Measurements from ENCODE around the gene MYH1. TPM values are rescaled to one million over a fixed set of nuclear protein-coding genes. Genes with fewer than 3 reads are reported as not detected.

The MYH1 gene
- total RNA-seq, 1 experiment from 2014 or later: not detected

GRCh38 chr17:10556301-10557005 lies 38.1 kb upstream of the MYH1 start:
- Mint-ChIP-seq H3K36me3 (ENCODE audit: insufficient read depth in 1 of 3, low read depth in 3 of 3) (no peaks in the 10 kb centered on the region; a peak in 1 of 7 replicates), H3K27ac (no peak overlapping the region; a peak in 2 of 7 replicates), H3K9me3 (no peaks in the 10 kb centered on the region; a peak in 1 of 5 replicates), H3K4me3 (no peak overlapping the region), H3K27me3 (ENCODE audit: low read depth) (no peaks in the 10 kb centered on the region; the same call in 1 of the 2 replicates), H3K4me1 (peaks cover 19 to 37% of the 10 kb centered on the region in 2 experiments)
- Histone ChIP-seq H3K23me2 (ENCODE audit: insufficient read length, low read depth, low read length, poor library complexity, severe bottlenecking) (no peaks in the 10 kb centered on the region), H4K8ac (replicated peaks; ENCODE audit: insufficient read length, low read depth, low read length) (no peak overlapping the region), H3K18ac (ENCODE audit: insufficient read length, low read depth, low read length) (no peak overlapping the region), H3K4me2 (ENCODE audit: insufficient read depth, insufficient read length, low read length) (no peak overlapping the region), H3K4ac (ENCODE audit: low read depth, low read length) (no peak overlapping the region), H3K27ac (ENCODE audit: insufficient read length, low read depth, low read length) (no peak overlapping the region), H4K91ac (ENCODE audit: insufficient read length, low read depth, low read length) (no peak overlapping the region), H2AFZ (ENCODE audit: low read length) (no peak overlapping the region), H3K27me3 (ENCODE audit: insufficient read depth, low read length) (no peaks in the 10 kb centered on the region), H3K56ac (ENCODE audit: insufficient read length, low read depth, low read length) (no peak overlapping the region), H3K9me3 (ENCODE audit: control insufficient read depth, low read depth, low read length) (no peaks in the 10 kb centered on the region), H3K79me1 (ENCODE audit: insufficient read depth, low read depth, low read length, poor library complexity, severe bottlenecking) (no peaks in the 10 kb centered on the region), H3K9ac (ENCODE audit: extremely low read depth, insufficient read length, low read length) (no peak overlapping the region), H3T11ph (ENCODE audit: low read length) (no peak overlapping the region), H2AK5ac (ENCODE audit: insufficient read length, low read length) (no peak overlapping the region), H3K4me1 (ENCODE audit: insufficient read depth, low read length) (peaks cover 2% of the 10 kb centered on the region; the same call in 1 of the 2 replicates), H2BK20ac (ENCODE audit: low read depth, low read length, poor library complexity, severe bottlenecking) (no peak overlapping the region), H3K23ac (ENCODE audit: insufficient read length, low read depth, low read length) (no peak overlapping the region), H4K20me1 (ENCODE audit: control insufficient read depth, insufficient read depth, insufficient read length) (no peaks in the 10 kb centered on the region), H4K5ac (ENCODE audit: insufficient read length, low read depth, low read length) (no peak overlapping the region), H3K79me2 (ENCODE audit: insufficient read depth, low read length) (no peaks in the 10 kb centered on the region), H2BK5ac (ENCODE audit: insufficient read length, low read length) (no peak overlapping the region), H2BK12ac (ENCODE audit: insufficient read length, low read depth, low read length) (peak overlapping the region; percentile 73), H2BK120ac (ENCODE audit: low read depth, low read length, poor library complexity, severe bottlenecking) (no peak overlapping the region), H3K14ac (ENCODE audit: insufficient read depth, low read length) (no peak overlapping the region), H2BK15ac (ENCODE audit: low read depth, low read length) (0 out of 2 replicates have a peak overlapping the region, but pooled peaks have one; percentile 24)
- no peak for DNase-seq
- no peak for TF ChIP-seq CTCF (conservative IDR thresholded peaks at IDR 0.05)
- no CpG with 5 or more reads among the region's 5 CpGs for WGBS (ENCODE audit: extremely low coverage, insufficient read length, low lambda C conversion rate)
